ENCODE measurements around the gene ACBD4.

ACBD4 gene, protein sequence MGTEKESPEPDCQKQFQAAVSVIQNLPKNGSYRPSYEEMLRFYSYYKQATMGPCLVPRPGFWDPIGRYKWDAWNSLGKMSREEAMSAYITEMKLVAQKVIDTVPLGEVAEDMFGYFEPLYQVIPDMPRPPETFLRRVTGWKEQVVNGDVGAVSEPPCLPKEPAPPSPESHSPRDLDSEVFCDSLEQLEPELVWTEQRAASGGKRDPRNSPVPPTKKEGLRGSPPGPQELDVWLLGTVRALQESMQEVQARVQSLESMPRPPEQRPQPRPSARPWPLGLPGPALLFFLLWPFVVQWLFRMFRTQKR

DNA sequence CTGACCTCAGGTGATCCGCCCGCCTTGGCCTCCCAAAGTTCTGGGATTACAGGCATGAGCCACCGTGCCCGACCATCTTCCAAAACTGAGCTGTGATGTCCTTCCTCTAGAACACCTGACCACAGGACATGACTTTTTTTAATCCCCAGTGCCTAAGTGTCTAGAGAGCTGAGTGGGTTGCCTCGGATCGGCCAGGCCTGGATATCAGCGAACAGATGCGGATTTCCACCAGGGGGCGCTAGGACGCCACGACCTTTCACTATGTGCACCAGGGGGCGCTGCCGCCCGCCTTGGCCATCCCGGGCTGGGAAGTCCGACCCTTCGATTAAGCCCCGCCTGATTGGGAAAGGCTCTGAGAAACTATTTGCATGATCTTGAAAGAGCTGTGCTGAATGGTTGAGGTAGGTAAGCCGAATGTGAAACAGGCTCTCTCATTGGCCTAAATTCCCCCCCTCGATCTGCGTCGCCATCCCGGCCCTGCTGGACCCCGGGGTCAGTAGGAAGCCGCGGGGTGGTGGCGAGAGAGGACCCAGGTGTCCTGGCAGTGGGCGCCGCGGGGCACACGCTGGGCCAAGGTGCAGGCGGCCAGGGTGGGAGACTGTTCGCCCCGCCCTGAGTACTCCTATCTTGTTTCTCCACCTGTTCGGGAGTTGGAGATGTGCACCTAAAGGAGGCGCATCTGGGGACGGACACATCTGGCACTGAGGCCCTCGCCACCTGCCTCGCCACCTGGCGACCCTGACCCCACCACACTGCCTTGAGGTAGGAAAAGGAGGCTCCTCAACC is at the start of gene ACBD4:
Gene ACBD4 (plus strand): TSS at position 496 of the 786 bp plus-strand sequence. CDS start 458 bp downstream, outside the sequence.
- Histone ChIP-seq H3K36me3 (ENCODE audit: control insufficient read depth in 2 of 2, insufficient read depth in 2 of 2, low read length in 2 of 2) (peaks cover 3% of the 10 kb centered on the region in 2 donors), H3K4me1 (ENCODE audit: control insufficient read depth, insufficient read depth, low read length) (peaks cover 39% of the 10 kb centered on the region), H3K9ac (ENCODE audit: low read length in 2 of 2) (peak within 1 kb of the TSS; percentile 78 to 94), H3K27ac (ENCODE audit: low read length) (peak within 1 kb of the TSS; percentile 86), H3K4me3 (ENCODE audit: low read length in 2 of 2) (peak within 1 kb of the TSS; percentile 56 to 94), H3K9me3 (ENCODE audit: control insufficient read depth in 2 of 2, low read length in 2 of 2) (no peaks in the 10 kb centered on the region), H3K27me3 (ENCODE audit: control insufficient read depth in 1 of 2, insufficient read depth in 2 of 2, low read length in 2 of 2) (no peaks in the 10 kb centered on the region)

DNA sequence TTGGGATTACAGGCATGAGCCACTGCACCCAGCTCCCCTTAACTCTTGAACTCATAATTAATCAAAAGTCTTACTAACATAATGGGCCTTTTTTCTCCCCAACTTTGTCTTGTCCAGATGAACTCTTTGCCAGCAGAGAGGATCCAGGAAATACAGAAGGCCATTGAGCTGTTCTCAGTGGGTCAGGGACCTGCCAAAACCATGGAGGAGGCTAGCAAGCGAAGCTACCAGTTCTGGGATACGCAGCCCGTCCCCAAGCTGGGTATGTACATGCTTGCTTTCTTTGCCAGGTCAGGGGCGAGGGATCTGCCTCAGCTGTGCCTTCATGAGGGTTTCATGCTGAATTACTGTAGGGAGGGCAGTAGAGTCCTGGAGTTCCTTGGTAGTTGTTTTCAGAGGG is 49.1 kb upstream of the ACBD4 start:
- Histone ChIP-seq H3K4me3 (ENCODE audit: low read length in 2 of 2) (no peak overlapping the region), H3K27me3 (ENCODE audit: control insufficient read depth in 1 of 2, insufficient read depth in 2 of 2, low read length in 2 of 2) (no peaks in the 10 kb centered on the region), H3K27ac (ENCODE audit: low read length) (no peak overlapping the region), H3K9ac (ENCODE audit: low read length in 2 of 2) (no peak overlapping the region), H3K4me1 (ENCODE audit: control insufficient read depth, insufficient read depth, low read length) (peaks cover 6% of the 10 kb centered on the region), H3K36me3 (ENCODE audit: control insufficient read depth in 2 of 2, insufficient read depth in 2 of 2, low read length in 2 of 2) (peaks cover 41 to 50% of the 10 kb centered on the region in 2 donors), H3K9me3 (ENCODE audit: control insufficient read depth in 2 of 2, low read length in 2 of 2) (no peaks in the 10 kb centered on the region)

DNA sequence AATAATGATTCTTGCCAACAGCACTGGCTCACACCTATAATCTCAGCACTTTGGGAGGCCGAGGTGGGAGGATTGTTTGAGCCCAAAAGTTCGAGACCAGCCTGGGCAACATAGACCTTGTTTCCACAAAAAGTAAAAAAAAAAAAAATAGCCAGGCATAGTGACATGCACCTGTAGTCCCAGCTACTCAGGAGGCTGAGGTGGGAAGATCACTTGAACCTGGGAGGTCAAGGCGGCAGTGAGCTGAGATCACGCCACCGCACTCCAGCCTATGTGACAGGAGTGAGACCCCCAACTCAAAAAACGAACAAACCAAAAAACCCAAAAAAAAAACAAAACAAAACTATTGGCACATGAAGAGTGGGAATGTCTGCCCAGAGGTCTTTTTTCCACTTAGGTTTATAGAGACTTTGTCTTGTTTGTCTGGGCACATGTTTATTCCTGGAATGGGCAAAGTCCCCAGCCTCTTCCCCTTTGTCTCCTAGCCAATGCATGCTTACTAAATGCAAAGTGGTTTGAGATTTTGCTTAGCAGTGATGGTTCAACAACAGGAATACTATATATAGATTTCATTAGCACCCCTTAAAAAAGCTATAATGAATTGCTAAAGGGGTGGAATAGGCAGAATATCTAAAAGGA is 48.5 kb upstream of the ACBD4 start:
- peaks cover 7% of the 10 kb centered on the region for H3K4me1 ChIP-seq (ENCODE audit: control insufficient read depth, insufficient read depth, low read length)
- no peak overlapping the region for H3K9ac ChIP-seq (ENCODE audit: low read length in 2 of 2)

DNA sequence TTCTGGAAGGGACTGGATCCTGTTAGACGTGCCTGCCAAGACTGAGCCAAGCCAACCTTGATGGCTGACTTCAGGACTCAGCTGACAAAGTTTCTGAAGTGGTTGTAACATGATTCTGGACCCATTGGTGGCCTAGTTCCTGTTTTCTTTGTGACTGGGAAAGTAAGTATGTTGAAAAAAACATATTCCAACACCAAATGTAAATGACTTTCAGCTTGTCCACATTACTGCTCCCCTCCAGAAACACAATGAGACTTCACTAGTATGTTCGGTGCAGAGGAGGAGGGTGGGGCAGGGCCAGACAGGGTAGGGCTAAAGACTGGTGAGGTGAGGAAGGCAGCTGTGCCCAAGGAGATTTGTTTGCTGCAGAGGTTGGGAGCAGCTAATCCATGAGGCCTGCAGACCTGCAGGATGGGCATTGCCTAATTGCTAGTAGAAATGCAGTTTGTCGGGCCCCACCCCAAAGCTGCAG is 47.9 kb upstream of the ACBD4 start:
- Histone ChIP-seq H3K9me3 (ENCODE audit: control insufficient read depth in 2 of 2, low read length in 2 of 2) (no peaks in the 10 kb centered on the region), H3K4me3 (ENCODE audit: low read length in 2 of 2) (no peak overlapping the region), H3K4me1 (ENCODE audit: control insufficient read depth, insufficient read depth, low read length) (peaks cover 13% of the 10 kb centered on the region), H3K9ac (ENCODE audit: low read length in 2 of 2) (no peak overlapping the region), H3K27ac (ENCODE audit: low read length) (no peak overlapping the region), H3K27me3 (ENCODE audit: control insufficient read depth in 1 of 2, insufficient read depth in 2 of 2, low read length in 2 of 2) (no peaks in the 10 kb centered on the region), H3K36me3 (ENCODE audit: control insufficient read depth in 2 of 2, insufficient read depth in 2 of 2, low read length in 2 of 2) (peaks cover 36 to 42% of the 10 kb centered on the region in 2 donors)

More for the DNA sequence above, 48.5 kb upstream of the ACBD4 start:
- H3K27me3 ChIP-seq (ENCODE audit: control insufficient read depth in 1 of 2, insufficient read depth in 2 of 2, low read length in 2 of 2) = no peaks in the 10 kb centered on the region
- H3K36me3 ChIP-seq (ENCODE audit: control insufficient read depth in 2 of 2, insufficient read depth in 2 of 2, low read length in 2 of 2) = peaks cover 41 to 44% of the 10 kb centered on the region in 2 donors
- H3K27ac ChIP-seq (ENCODE audit: low read length) = no peak overlapping the region
- H3K9me3 ChIP-seq (ENCODE audit: control insufficient read depth in 2 of 2, low read length in 2 of 2) = no peaks in the 10 kb centered on the region
- no peak overlapping the region for H3K4me3 ChIP-seq (ENCODE audit: low read length in 2 of 2)

DNA sequence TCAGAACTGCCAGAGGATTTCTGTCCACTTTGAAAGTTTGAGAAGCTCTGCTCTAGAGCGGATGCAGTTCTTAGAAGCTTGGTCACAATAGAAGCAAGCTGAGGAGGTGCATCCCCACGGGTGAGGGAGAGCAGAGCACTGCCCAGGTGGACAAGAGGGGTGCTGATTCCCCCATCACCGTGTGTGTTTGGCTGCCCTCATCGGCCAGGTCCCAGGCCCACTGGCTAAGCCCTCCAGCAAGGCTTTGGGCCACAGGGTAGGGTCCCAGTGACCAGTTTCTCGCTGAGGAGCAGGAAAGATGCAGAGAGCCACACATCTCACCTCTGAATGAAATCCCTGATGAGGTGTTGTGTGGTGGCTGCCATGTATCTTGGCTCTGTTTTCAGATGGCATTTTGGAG is 47.5 kb upstream of the ACBD4 start:
- H3K36me3 ChIP-seq (ENCODE audit: control insufficient read depth in 2 of 2, insufficient read depth in 2 of 2, low read length in 2 of 2) = peaks cover 35 to 41% of the 10 kb centered on the region in 2 donors

DNA sequence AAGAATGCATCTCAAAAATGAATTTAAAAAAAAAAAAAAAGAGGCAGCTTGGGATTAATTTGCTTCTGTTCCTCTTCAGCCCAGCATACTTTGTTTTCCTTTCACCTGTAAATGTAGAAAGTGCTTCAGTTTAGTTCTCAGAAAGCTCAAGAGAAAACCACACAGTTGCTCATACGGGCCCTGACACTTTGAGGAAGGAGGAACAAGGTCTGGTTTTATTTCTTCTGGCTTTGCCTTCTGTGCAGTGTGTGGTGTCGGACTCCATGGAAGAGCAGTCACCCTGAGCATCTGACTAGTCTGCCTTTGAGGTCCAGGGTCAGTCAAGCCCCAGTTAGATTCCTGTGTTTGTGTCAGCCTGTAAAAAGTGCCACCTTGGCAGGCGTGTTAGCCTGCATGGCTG is 46.7 kb upstream of the ACBD4 start:
- H3K9me3 ChIP-seq (ENCODE audit: control insufficient read depth in 2 of 2, low read length in 2 of 2) = no peaks in the 10 kb centered on the region
- no peak overlapping the region for H3K27ac ChIP-seq (ENCODE audit: low read length)
- H3K36me3 ChIP-seq (ENCODE audit: control insufficient read depth in 2 of 2, insufficient read depth in 2 of 2, low read length in 2 of 2) = peaks cover 35 to 41% of the 10 kb centered on the region in 2 donors
- H3K4me3 ChIP-seq (ENCODE audit: low read length in 2 of 2) = no peak overlapping the region
- H3K9ac ChIP-seq (ENCODE audit: low read length in 2 of 2) = no peak overlapping the region
- H3K4me1 ChIP-seq (ENCODE audit: control insufficient read depth, insufficient read depth, low read length) = peaks cover 25% of the 10 kb centered on the region
- no peaks in the 10 kb centered on the region for H3K27me3 ChIP-seq (ENCODE audit: control insufficient read depth in 1 of 2, insufficient read depth in 2 of 2, low read length in 2 of 2)

More for the DNA sequence above, 47.5 kb upstream of the ACBD4 start:
- Histone ChIP-seq H3K4me1 (ENCODE audit: control insufficient read depth, insufficient read depth, low read length) (peaks cover 17% of the 10 kb centered on the region), H3K27me3 (ENCODE audit: control insufficient read depth in 1 of 2, insufficient read depth in 2 of 2, low read length in 2 of 2) (no peaks in the 10 kb centered on the region), H3K27ac (ENCODE audit: low read length) (no peak overlapping the region), H3K9ac (ENCODE audit: low read length in 2 of 2) (no peak overlapping the region), H3K4me3 (ENCODE audit: low read length in 2 of 2) (no peak overlapping the region), H3K9me3 (ENCODE audit: control insufficient read depth in 2 of 2, low read length in 2 of 2) (no peaks in the 10 kb centered on the region)

DNA sequence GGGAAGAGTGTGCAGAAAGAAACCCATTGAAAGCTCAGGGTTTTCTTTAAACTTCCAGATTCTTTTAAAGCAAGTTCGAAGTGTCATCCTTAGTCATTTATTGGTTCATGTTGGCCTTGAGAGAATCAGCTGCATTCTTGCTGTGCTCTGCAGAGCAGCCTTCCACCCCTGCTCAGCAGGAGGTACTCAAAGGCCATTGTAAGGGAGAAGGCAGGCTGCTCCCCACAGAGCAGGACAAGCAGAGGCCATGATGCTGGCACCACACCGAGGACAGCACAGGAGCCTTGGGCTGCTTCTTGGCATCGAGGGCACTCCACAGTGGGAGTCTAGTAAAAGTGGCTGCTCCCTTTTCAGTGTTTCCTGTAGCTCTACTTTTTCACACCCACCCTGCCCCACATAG is 44.8 kb upstream of the ACBD4 start:
- H3K27ac ChIP-seq (ENCODE audit: low read length) = peak overlapping the region; percentile 95
- H3K4me3 ChIP-seq (ENCODE audit: low read length in 2 of 2) = no peak overlapping the region
- H3K4me1 ChIP-seq (ENCODE audit: control insufficient read depth, insufficient read depth, low read length) = peaks cover 32% of the 10 kb centered on the region
- peaks cover 34 to 37% of the 10 kb centered on the region in 2 donors for H3K36me3 ChIP-seq (ENCODE audit: control insufficient read depth in 2 of 2, insufficient read depth in 2 of 2, low read length in 2 of 2)
- no peaks in the 10 kb centered on the region for H3K9me3 ChIP-seq (ENCODE audit: control insufficient read depth in 2 of 2, low read length in 2 of 2)
- H3K27me3 ChIP-seq (ENCODE audit: control insufficient read depth in 1 of 2, insufficient read depth in 2 of 2, low read length in 2 of 2) = no peaks in the 10 kb centered on the region
- no peak overlapping the region for H3K9ac ChIP-seq (ENCODE audit: low read length in 2 of 2)

DNA sequence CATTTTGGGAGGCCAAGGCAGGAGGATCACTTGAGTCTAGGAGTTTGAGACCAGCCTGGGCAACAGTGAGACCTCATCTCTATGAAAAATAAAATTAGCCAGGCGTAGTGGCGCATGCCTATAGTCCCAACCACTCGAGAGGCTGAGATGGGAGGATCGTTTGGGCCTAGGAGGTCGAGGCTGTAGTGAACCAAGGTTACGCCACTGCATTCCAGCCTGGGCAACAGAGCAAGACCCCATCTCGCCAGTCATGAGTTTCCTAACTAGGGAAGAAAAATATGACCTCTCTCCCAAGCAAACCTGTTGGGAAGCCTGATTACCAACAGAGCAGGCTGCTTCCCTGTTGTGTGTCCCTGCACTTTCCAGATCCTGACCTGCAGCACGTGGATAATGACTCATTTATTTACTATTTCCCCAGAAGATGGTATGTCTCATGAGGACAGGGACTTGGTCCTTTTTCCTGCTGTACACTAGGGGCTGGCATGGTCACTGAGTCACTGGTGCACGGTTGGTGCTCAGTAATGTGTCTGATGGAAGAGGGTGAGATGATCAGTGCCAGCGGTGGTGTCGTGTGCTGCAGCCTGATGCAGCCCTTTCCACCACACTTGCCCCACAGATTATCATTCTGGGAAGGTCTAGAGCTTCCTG is 43.6 kb upstream of the ACBD4 start:
- Histone ChIP-seq H3K36me3 (ENCODE audit: control insufficient read depth in 2 of 2, insufficient read depth in 2 of 2, low read length in 2 of 2) (peaks cover 40% of the 10 kb centered on the region in 2 donors), H3K9ac (ENCODE audit: low read length in 2 of 2) (peak overlapping the region in 1 of 2 donors; percentile 21), H3K27ac (ENCODE audit: low read length) (peak overlapping the region; percentile 95), H3K4me3 (ENCODE audit: low read length in 2 of 2) (peak overlapping the region in 1 of 2 donors; percentile 36), H3K9me3 (ENCODE audit: control insufficient read depth in 2 of 2, low read length in 2 of 2) (no peaks in the 10 kb centered on the region), H3K4me1 (ENCODE audit: control insufficient read depth, insufficient read depth, low read length) (peaks cover 36% of the 10 kb centered on the region), H3K27me3 (ENCODE audit: control insufficient read depth in 1 of 2, insufficient read depth in 2 of 2, low read length in 2 of 2) (no peaks in the 10 kb centered on the region)

DNA sequence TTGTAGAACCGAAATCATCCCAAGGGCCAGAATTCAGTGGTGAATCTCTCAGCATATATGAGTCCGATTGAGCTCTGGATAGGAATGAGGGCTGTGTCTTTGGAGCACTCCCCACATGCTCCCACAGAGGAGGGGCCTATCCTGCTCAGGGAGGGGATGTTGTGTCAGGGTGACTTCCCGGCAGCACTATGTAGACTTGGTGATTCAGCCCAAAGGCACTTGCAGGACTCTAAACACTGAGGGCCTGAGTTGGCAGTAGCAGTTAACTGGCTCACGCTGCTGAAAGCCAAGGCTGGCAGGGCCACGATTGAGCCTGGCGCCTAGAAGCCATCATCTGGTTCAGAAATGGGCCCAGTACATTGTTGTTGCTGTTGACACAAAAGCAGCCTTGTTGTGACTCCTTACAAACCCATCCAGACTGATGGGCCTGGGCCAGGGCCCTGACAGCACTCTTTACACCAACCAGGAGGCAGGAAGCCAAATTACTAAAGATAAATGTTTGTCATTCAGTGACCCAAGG is 42.5 kb upstream of the ACBD4 start:
- peaks cover 40 to 41% of the 10 kb centered on the region in 2 donors for H3K36me3 ChIP-seq (ENCODE audit: control insufficient read depth in 2 of 2, insufficient read depth in 2 of 2, low read length in 2 of 2)
- H3K9me3 ChIP-seq (ENCODE audit: control insufficient read depth in 2 of 2, low read length in 2 of 2) = no peaks in the 10 kb centered on the region
- H3K27me3 ChIP-seq (ENCODE audit: control insufficient read depth in 1 of 2, insufficient read depth in 2 of 2, low read length in 2 of 2) = no peaks in the 10 kb centered on the region
- peak overlapping the region; percentile 63 to 80 for H3K9ac ChIP-seq (ENCODE audit: low read length in 2 of 2)
- H3K27ac ChIP-seq (ENCODE audit: low read length) = peak overlapping the region; percentile 95
- peaks cover 38% of the 10 kb centered on the region for H3K4me1 ChIP-seq (ENCODE audit: control insufficient read depth, insufficient read depth, low read length)
- H3K4me3 ChIP-seq (ENCODE audit: low read length in 2 of 2) = peak overlapping the region in 1 of 2 donors; percentile 49
